GM18873 (cell line): Measurements from ENCODE around the gene ADGRL4.
"Not testable (repeated sequence)": the region's sequence is repeated elsewhere in the genome, so short reads cannot be mapped to it uniquely, and the experiment has no call there.

Experiments used
- ATAC-seq: cut with Tn5 transposase; IDR thresholded peaks from one replicate; pipeline ENCODE4 v1.9.1; 2021; ENCODE audit warnings: mild to moderate bottlenecking, moderate library complexity, moderate number of reproducible peaks; ENCODE audit not compliant: unreplicated experiment, low FRiP score

The ADGRL4 gene

GRCh38 chr1:78919150-78919549 lies 87.4 kb downstream of the ADGRL4 start:
- no peak for ATAC-seq

GRCh38 chr1:78918157-78918556 lies 88.4 kb downstream of the ADGRL4 start:
- no peak for ATAC-seq

- no peak for ATAC-seq
Observed at GRCh38 chr1:78916986-78917385, 89.5 kb downstream of the ADGRL4 start.

GRCh38 chr1:78913950-78914349 lies 92.6 kb downstream of the ADGRL4 start:
- ATAC-seq, result no peak

- ATAC-seq, result no peak
Observed at GRCh38 chr1:78911956-78912880, 94.3 kb downstream of the ADGRL4 start.

- no peak for ATAC-seq
Observed at GRCh38 chr1:78902641-78903040, 103.9 kb downstream of the ADGRL4 start.

GRCh38 chr1:78894811-78895210 lies 111.7 kb downstream of the ADGRL4 start:
- no peak for ATAC-seq

- ATAC-seq, result no peak
Observed at GRCh38 chr1:78892260-78892840, 114.2 kb downstream of the ADGRL4 start.

GRCh38 chr1:78887458-78887857 lies 119.1 kb downstream of the ADGRL4 start:
- no peak for ATAC-seq

- ATAC-seq, result no peak
Observed at GRCh38 chr1:78884685-78885452, 121.7 kb downstream of the ADGRL4 start.

GRCh38 chr1:78880223-78880622 lies 126.3 kb downstream of the ADGRL4 start:
- ATAC-seq, result no peak

GRCh38 chr1:78875986-78876385 lies 130.5 kb downstream of the ADGRL4 start:
- ATAC-seq, result not testable (repeated sequence)

GRCh38 chr1:78872801-78873200 lies 133.7 kb downstream of the ADGRL4 start:
- ATAC-seq, result not testable (repeated sequence)

GRCh38 chr1:78871249-78871648 lies 135.3 kb downstream of the ADGRL4 start:
- no peak for ATAC-seq

GRCh38 chr1:78869136-78869535 lies 137.4 kb downstream of the ADGRL4 start:
- ATAC-seq, result no peak

GRCh38 chr1:78864175-78864574 lies 142.4 kb downstream of the ADGRL4 start:
- no peak for ATAC-seq

- no peak for ATAC-seq
Observed at GRCh38 chr1:78856096-78856495, 150.4 kb downstream of the ADGRL4 start.

- ATAC-seq, result peak; percentile 91
Observed at GRCh38 chr1:78855258-78855657, 151.3 kb downstream of the ADGRL4 start.

- ATAC-seq, result no peak
Observed at GRCh38 chr1:78854556-78854955, 152.0 kb downstream of the ADGRL4 start.

- ATAC-seq, result no peak
Observed at GRCh38 chr1:78843546-78843945, 163.0 kb downstream of the ADGRL4 start.

- no peak for ATAC-seq
Observed at GRCh38 chr1:78843111-78843510, 163.4 kb downstream of the ADGRL4 start.
